ENCODE data around the gene CNOT11.
"Not testable (repeated sequence)": the region's sequence is repeated elsewhere in the genome, so short reads cannot be mapped to it uniquely, and the experiment has no call there.

Gene CNOT11

GRCh38 chr2:101311696-101312017 lies 59.0 kb downstream of the CNOT11 start:
- DNase-seq, result no peak

- not testable (repeated sequence) for DNase-seq
These were observed 63.9 kb downstream of the CNOT11 start for GRCh38 chr2:101316568-101316967.

Measured in COR-L47 (cell line).